GM08714 (cell line): Measurements from ENCODE around the gene POU5F2.

Source experiments
- H3K4me3 ChIP-seq: fragments of 200-500 bp; sonication (Bioruptor generic); 2 replicates; pipeline ENCODE4 v1.5.1; 2014; ENCODE audit warnings: mild to moderate bottlenecking, low read length, inconsistent platforms
- ZNF274 ChIP-seq: IDR thresholded peaks from 2 replicates; pipeline ENCODE4 v1.6.1; 2012; ENCODE audit warnings: mild to moderate bottlenecking, low read depth, low read length

Gene POU5F2

GRCh38 chr5:93726595-93726994 is 14.8 kb downstream of the POU5F2 start:
- no peak for TF ChIP-seq ZNF274
- H3K4me3 ChIP-seq: no peak overlapping the region

GRCh38 chr5:93724791-93725190 is 16.6 kb downstream of the POU5F2 start:
- H3K4me3 ChIP-seq: no peak overlapping the region

GRCh38 chr5:93723681-93724080 is 17.7 kb downstream of the POU5F2 start:
- H3K4me3 ChIP-seq: no peak overlapping the region
- TF ChIP-seq ZNF274: no peak

More at GRCh38 chr5:93724791-93725190, 16.6 kb downstream of the POU5F2 start:
- no peak for TF ChIP-seq ZNF274

- H3K4me3 ChIP-seq: no peak overlapping the region
- no peak for TF ChIP-seq ZNF274
Observed at GRCh38 chr5:93723005-93723404, 18.4 kb downstream of the POU5F2 start.

GRCh38 chr5:93722588-93722987 is 18.8 kb downstream of the POU5F2 start:
- TF ChIP-seq ZNF274: no peak
- H3K4me3 ChIP-seq: no peak overlapping the region

GRCh38 chr5:93721511-93721910 is 19.9 kb downstream of the POU5F2 start:
- H3K4me3 ChIP-seq: no peak overlapping the region
- no peak for TF ChIP-seq ZNF274

GRCh38 chr5:93721071-93721470 is 20.3 kb downstream of the POU5F2 start:
- TF ChIP-seq ZNF274: no peak
- no peak overlapping the region for H3K4me3 ChIP-seq

GRCh38 chr5:93717162-93717561 is 24.2 kb downstream of the POU5F2 start:
- no peak for TF ChIP-seq ZNF274
- H3K4me3 ChIP-seq: no peak overlapping the region

GRCh38 chr5:93716453-93716852 is 24.9 kb downstream of the POU5F2 start:
- no peak for TF ChIP-seq ZNF274
- H3K4me3 ChIP-seq: no peak overlapping the region

GRCh38 chr5:93715761-93716160 is 25.6 kb downstream of the POU5F2 start:
- no peak for TF ChIP-seq ZNF274

GRCh38 chr5:93715327-93715726 is 26.1 kb downstream of the POU5F2 start:
- TF ChIP-seq ZNF274: no peak
- H3K4me3 ChIP-seq: no peak overlapping the region

More at GRCh38 chr5:93715761-93716160, 25.6 kb downstream of the POU5F2 start:
- no peak overlapping the region for H3K4me3 ChIP-seq

GRCh38 chr5:93708442-93708841 is 33.0 kb downstream of the POU5F2 start:
- H3K4me3 ChIP-seq: no peak overlapping the region

GRCh38 chr5:93705896-93706295 is 35.5 kb downstream of the POU5F2 start:
- no peak overlapping the region for H3K4me3 ChIP-seq
- TF ChIP-seq ZNF274: no peak

More at GRCh38 chr5:93708442-93708841, 33.0 kb downstream of the POU5F2 start:
- no peak for TF ChIP-seq ZNF274

- TF ChIP-seq ZNF274: no peak
- H3K4me3 ChIP-seq: no peak overlapping the region
Observed at GRCh38 chr5:93704996-93705395, 36.4 kb downstream of the POU5F2 start.

GRCh38 chr5:93691997-93692396 is 49.4 kb downstream of the POU5F2 start:
- no peak for TF ChIP-seq ZNF274
- no peak overlapping the region for H3K4me3 ChIP-seq
